ENCODE data around the gene ERC2.
"Not testable (repeated sequence)": the region's sequence is repeated elsewhere in the genome, so short reads cannot be mapped to it uniquely, and the experiment has no call there.

DNA sequence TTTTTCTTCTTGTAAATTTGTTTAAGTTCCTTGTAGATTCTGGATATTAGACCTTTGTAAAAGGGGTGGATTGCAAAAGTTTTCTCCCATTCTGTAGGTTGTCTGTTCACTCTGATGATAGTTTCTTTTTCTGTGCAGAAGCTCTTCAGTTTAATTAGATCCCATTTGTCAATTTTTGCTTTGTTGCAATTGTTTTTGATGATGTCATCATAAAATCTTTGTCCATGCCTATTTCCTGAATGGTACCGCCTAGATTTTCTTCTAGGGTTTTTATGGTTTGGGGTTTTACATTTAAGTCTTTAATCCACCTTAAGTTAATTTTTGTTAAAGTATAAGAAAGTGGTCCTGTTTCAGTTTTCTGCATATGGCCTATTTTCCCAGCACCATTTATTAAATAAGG, 401.9 kb downstream of the ERC2 start:
- TF ChIP-seq, protein P1, sequence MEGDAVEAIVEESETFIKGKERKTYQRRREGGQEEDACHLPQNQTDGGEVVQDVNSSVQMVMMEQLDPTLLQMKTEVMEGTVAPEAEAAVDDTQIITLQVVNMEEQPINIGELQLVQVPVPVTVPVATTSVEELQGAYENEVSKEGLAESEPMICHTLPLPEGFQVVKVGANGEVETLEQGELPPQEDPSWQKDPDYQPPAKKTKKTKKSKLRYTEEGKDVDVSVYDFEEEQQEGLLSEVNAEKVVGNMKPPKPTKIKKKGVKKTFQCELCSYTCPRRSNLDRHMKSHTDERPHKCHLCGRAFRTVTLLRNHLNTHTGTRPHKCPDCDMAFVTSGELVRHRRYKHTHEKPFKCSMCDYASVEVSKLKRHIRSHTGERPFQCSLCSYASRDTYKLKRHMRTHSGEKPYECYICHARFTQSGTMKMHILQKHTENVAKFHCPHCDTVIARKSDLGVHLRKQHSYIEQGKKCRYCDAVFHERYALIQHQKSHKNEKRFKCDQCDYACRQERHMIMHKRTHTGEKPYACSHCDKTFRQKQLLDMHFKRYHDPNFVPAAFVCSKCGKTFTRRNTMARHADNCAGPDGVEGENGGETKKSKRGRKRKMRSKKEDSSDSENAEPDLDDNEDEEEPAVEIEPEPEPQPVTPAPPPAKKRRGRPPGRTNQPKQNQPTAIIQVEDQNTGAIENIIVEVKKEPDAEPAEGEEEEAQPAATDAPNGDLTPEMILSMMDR (IDR thresholded peaks at IDR 0.05; ENCODE audit: extremely low read depth in 1 of 2, insufficient read depth in 1 of 2, low read depth in 1 of 2, low read length in 2 of 2) = not testable (repeated sequence)
- not testable (repeated sequence) for TF ChIP-seq POLR2AphosphoS5 (IDR thresholded peaks at IDR 0.05; ENCODE audit: insufficient read depth, low read depth, low read length); POLR2A (IDR thresholded peaks at IDR 0.05; ENCODE audit: low read depth, low read length)
- TF ChIP-seq, protein P2, sequence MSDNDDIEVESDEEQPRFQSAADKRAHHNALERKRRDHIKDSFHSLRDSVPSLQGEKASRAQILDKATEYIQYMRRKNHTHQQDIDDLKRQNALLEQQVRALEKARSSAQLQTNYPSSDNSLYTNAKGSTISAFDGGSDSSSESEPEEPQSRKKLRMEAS (IDR thresholded peaks at IDR 0.05; ENCODE audit: insufficient read depth, insufficient read length) = not testable (repeated sequence)
